ENCODE measurements around the gene TRAF3IP1.

TRAF3IP1 gene

DNA sequence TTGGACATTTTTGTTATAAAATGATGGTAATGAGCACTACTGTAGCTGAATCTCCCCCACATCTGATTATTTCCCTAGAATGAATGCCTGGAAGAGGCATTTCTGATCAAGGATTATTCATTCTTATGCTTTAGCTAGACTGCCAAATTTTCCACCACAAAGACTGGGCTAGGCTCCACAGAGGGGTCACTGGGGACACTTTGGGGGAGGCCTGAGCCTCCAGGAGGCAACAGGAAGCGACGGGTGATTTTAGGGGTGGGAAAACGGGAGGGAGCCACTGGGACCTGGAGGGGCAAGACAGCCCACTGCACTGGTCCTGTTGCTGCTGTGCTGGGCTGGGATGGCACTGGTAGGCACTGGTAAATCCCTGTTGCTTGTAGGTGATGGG lies 104.0 kb downstream of the TRAF3IP1 start:
- H3K27ac ChIP-seq (ENCODE audit: low read depth, low read length) = no peak overlapping the region
- H3K18ac ChIP-seq (ENCODE audit: low read length) = no peak overlapping the region
- H3K36me3 ChIP-seq (ENCODE audit: control insufficient read depth, insufficient read depth, low read length) = no peaks in the 10 kb centered on the region
- DNase-seq = no peak
- no peak overlapping the region for H2BK15ac ChIP-seq (replicated peaks; ENCODE audit: low read depth)
- H3K23ac ChIP-seq (ENCODE audit: low read length) = no peak overlapping the region
- no peak overlapping the region for H3K4me2 ChIP-seq (ENCODE audit: low read length)
- H3K4me1 ChIP-seq (ENCODE audit: control insufficient read depth, low read depth, low read length) = peaks cover 7% of the 10 kb centered on the region
- H3K79me2 ChIP-seq (ENCODE audit: control insufficient read depth, insufficient read depth, low read length) = peaks cover 21% of the 10 kb centered on the region
- no peak overlapping the region for H3K4ac ChIP-seq (ENCODE audit: low read depth, low read length)
- no peak overlapping the region for H2BK120ac ChIP-seq (ENCODE audit: low read depth, low read length)
- no peak overlapping the region for H3K9ac ChIP-seq (ENCODE audit: low read length)
- no peaks in the 10 kb centered on the region for H3K27me3 ChIP-seq (ENCODE audit: insufficient read depth, low read length, poor library complexity)
- no peak overlapping the region for H2BK5ac ChIP-seq (ENCODE audit: low read length)
- H4K8ac ChIP-seq (ENCODE audit: low read depth, low read length) = no peak overlapping the region
- no peak overlapping the region for H3K4me3 ChIP-seq (ENCODE audit: low read length)
- WGBS (ENCODE audit: extremely low coverage, insufficient coverage, low lambda C conversion rate) = no CpG with 5 or more reads among the region's 3 CpGs
- H3K79me1 ChIP-seq (ENCODE audit: low read length) = peaks cover 14% of the 10 kb centered on the region
- no peak overlapping the region for H3K56ac ChIP-seq (ENCODE audit: low read length)
- no peak overlapping the region for H4K5ac ChIP-seq (ENCODE audit: low read length)
- H2AK5ac ChIP-seq (ENCODE audit: low read length) = no peak overlapping the region

GRCh38 chr2:238425505-238425978 lies 105.2 kb downstream of the TRAF3IP1 start:
- Histone ChIP-seq H3K4me1 (ENCODE audit: control insufficient read depth, low read depth, low read length) (peaks cover 7% of the 10 kb centered on the region), H2BK120ac (ENCODE audit: low read depth, low read length) (no peak overlapping the region), H3K4ac (ENCODE audit: low read depth, low read length) (no peak overlapping the region), H4K8ac (ENCODE audit: low read depth, low read length) (no peak overlapping the region), H4K5ac (ENCODE audit: low read length) (no peak overlapping the region), H3K79me1 (ENCODE audit: low read length) (peaks cover 17% of the 10 kb centered on the region), H2BK15ac (replicated peaks; ENCODE audit: low read depth) (no peak overlapping the region), H3K18ac (ENCODE audit: low read length) (no peak overlapping the region), H3K56ac (ENCODE audit: low read length) (peak overlapping the region; percentile 98), H3K23ac (ENCODE audit: low read length) (no peak overlapping the region), H2BK5ac (ENCODE audit: low read length) (no peak overlapping the region), H3K79me2 (ENCODE audit: control insufficient read depth, insufficient read depth, low read length) (peaks cover 30% of the 10 kb centered on the region), H3K9ac (ENCODE audit: low read length) (no peak overlapping the region), H3K27ac (ENCODE audit: low read depth, low read length) (no peak overlapping the region), H3K4me2 (ENCODE audit: low read length) (peak overlapping the region; percentile 93), H3K36me3 (ENCODE audit: control insufficient read depth, insufficient read depth, low read length) (no peaks in the 10 kb centered on the region), H2AK5ac (ENCODE audit: low read length) (no peak overlapping the region), H3K27me3 (ENCODE audit: insufficient read depth, low read length, poor library complexity) (no peaks in the 10 kb centered on the region), H3K4me3 (ENCODE audit: low read length) (no peak overlapping the region)
- DNase-seq = no peak
- WGBS (ENCODE audit: extremely low coverage, insufficient coverage, low lambda C conversion rate) = no CpG with 5 or more reads among the region's 16 CpGs

- Histone ChIP-seq H2BK15ac (replicated peaks; ENCODE audit: low read depth) (no peak overlapping the region), H2BK5ac (ENCODE audit: low read length) (no peak overlapping the region), H4K5ac (ENCODE audit: low read length) (no peak overlapping the region), H3K4me1 (ENCODE audit: control insufficient read depth, low read depth, low read length) (peaks cover 7% of the 10 kb centered on the region), H3K27ac (ENCODE audit: low read depth, low read length) (peak overlapping the region; percentile 98), H2AK5ac (ENCODE audit: low read length) (no peak overlapping the region), H3K27me3 (ENCODE audit: insufficient read depth, low read length, poor library complexity) (no peaks in the 10 kb centered on the region), H3K4ac (ENCODE audit: low read depth, low read length) (peak overlapping the region; percentile 17), H3K18ac (ENCODE audit: low read length) (peak overlapping the region; percentile 77), H2BK120ac (ENCODE audit: low read depth, low read length) (no peak overlapping the region), H3K9ac (ENCODE audit: low read length) (peak overlapping the region; percentile 86), H3K23ac (ENCODE audit: low read length) (no peak overlapping the region), H4K8ac (ENCODE audit: low read depth, low read length) (no peak overlapping the region), H3K79me2 (ENCODE audit: control insufficient read depth, insufficient read depth, low read length) (peaks cover 35% of the 10 kb centered on the region), H3K4me2 (ENCODE audit: low read length) (peak overlapping the region; percentile 93), H3K56ac (ENCODE audit: low read length) (peak overlapping the region; percentile 98), H3K4me3 (ENCODE audit: low read length) (peak overlapping the region; percentile 89), H3K36me3 (ENCODE audit: control insufficient read depth, insufficient read depth, low read length) (no peaks in the 10 kb centered on the region), H3K79me1 (ENCODE audit: low read length) (peaks cover 18% of the 10 kb centered on the region)
- WGBS (ENCODE audit: extremely low coverage, insufficient coverage, low lambda C conversion rate) = no CpG with 5 or more reads among the region's 24 CpGs
- peak; percentile 38 for DNase-seq
These were observed 105.8 kb downstream of the TRAF3IP1 start for GRCh38 chr2:238425979-238426567.

DNA sequence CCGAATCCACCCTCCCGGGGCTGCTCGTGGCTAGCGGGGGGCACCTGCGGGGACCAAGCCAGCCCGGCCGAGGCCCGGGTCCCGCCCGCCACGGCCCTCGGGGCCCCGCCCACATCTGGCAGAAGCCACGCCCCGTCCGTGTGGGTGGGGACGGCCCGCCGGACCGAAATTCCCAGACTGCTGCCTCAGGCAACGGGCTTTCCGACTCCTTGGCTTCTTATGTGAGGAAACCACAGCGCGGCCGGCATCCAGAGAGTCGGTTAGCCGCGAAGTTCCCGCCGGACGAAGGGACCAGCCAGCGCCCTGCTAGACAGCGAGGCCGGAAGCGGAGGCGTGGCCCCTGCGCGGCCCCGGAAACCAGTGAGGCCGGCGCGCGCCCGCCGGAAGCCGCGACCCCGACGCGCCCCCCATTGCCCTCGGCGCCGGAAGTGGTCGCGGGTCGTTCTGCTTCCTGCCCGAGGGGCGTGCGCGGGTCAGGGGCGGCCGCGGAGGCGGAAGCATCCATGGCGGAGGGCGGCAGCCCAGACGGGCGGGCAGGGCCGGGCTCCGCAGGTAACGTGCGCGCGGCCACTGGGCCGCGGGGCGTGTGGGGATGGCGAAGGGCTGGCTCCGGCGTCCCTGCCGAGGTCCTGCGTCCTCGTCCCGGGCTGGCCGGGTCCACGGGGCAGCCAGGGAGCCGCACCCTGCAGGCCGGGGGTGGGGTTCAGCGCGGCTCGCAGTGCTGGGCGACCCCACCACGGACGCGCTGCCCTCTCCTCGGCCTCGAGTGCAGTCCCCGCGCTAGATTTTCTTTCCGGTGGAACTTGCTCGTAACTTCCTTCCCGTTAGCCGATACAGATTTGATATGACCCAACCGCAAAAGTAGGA lies 106.5 kb downstream of the TRAF3IP1 start, which contains the start of gene ASB1:
Gene ASB1 (plus strand): TSS at position 360 of the 867 bp plus-strand sequence. CDS start 144 bp downstream, at position 504.
- H3K18ac ChIP-seq (ENCODE audit: low read length) = peak within 1 kb of the TSS; percentile 77
- H2BK15ac ChIP-seq (replicated peaks; ENCODE audit: low read depth) = no peak within 1 kb of the TSS
- H3K9ac ChIP-seq (ENCODE audit: low read length) = peak within 1 kb of the TSS; percentile 97
- no peaks in the 10 kb centered on the region for H3K27me3 ChIP-seq (ENCODE audit: insufficient read depth, low read length, poor library complexity)
- H4K8ac ChIP-seq (ENCODE audit: low read depth, low read length) = no peak within 1 kb of the TSS
- H2BK120ac ChIP-seq (ENCODE audit: low read depth, low read length) = no peak within 1 kb of the TSS
- peaks cover 41% of the 10 kb centered on the region for H3K79me2 ChIP-seq (ENCODE audit: control insufficient read depth, insufficient read depth, low read length)
- peak within 1 kb of the TSS; percentile 98 for H3K27ac ChIP-seq (ENCODE audit: low read depth, low read length)
- H2AK5ac ChIP-seq (ENCODE audit: low read length) = peak within 1 kb of the TSS; percentile 62
- peaks cover 22% of the 10 kb centered on the region for H3K79me1 ChIP-seq (ENCODE audit: low read length)
- H3K56ac ChIP-seq (ENCODE audit: low read length) = peak within 1 kb of the TSS; percentile 99
- H3K4me2 ChIP-seq (ENCODE audit: low read length) = peak within 1 kb of the TSS; percentile 93
- DNase-seq = peak; percentile 88
- H3K4me3 ChIP-seq (ENCODE audit: low read length) = peak within 1 kb of the TSS; percentile 89
- no CpG with 5 or more reads among the region's 104 CpGs for WGBS (ENCODE audit: extremely low coverage, insufficient coverage, low lambda C conversion rate)
- peaks cover 5% of the 10 kb centered on the region for H3K4me1 ChIP-seq (ENCODE audit: control insufficient read depth, low read depth, low read length)
- H3K4ac ChIP-seq (ENCODE audit: low read depth, low read length) = peak within 1 kb of the TSS; percentile 61
- H4K5ac ChIP-seq (ENCODE audit: low read length) = no peak within 1 kb of the TSS
- H3K23ac ChIP-seq (ENCODE audit: low read length) = no peak within 1 kb of the TSS
- H3K36me3 ChIP-seq (ENCODE audit: control insufficient read depth, insufficient read depth, low read length) = no peaks in the 10 kb centered on the region
- peak within 1 kb of the TSS; percentile 90 for H2BK5ac ChIP-seq (ENCODE audit: low read length)

DNA sequence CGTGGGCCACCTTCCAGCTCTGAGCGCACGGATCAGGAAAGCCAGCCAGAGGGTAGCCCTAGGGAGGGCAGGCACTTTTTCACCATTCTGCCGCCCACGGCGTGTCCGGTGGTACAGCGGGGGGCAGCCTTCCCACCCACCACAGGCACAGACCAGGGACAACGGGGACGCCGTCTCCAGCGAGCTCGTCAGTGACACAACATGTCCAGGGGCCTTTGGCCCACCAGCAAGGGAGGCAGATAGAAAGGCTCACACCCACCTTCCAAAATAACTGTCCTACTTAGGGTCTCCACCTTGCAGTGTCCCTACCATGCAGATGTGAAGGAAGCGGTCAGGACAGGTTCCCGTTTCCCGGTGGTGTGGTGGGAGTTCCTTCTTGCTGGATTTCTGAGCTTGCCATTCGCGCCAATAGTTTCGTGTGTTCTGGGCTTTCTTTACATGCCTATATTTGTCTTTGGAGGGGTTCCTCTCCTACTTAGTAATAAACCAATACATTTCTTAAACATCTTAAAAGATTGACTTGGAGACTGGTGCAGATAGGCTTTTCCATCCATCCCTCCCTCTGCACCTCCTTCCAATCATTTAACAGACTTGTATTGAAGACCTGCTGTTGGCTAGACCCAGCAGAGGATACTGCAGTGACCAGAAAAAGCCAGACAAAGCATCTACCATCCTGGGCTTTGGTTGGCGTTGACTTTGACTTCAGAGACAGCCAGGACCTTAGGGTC lies 107.3 kb downstream of the TRAF3IP1 start:
- peak overlapping the region; percentile 97 for H3K9ac ChIP-seq (ENCODE audit: low read length)
- H4K8ac ChIP-seq (ENCODE audit: low read depth, low read length) = no peak overlapping the region
- H2BK5ac ChIP-seq (ENCODE audit: low read length) = no peak overlapping the region
- peaks cover 44% of the 10 kb centered on the region for H3K79me2 ChIP-seq (ENCODE audit: control insufficient read depth, insufficient read depth, low read length)
- H3K4ac ChIP-seq (ENCODE audit: low read depth, low read length) = no peak overlapping the region
- peak overlapping the region; percentile 62 for H2AK5ac ChIP-seq (ENCODE audit: low read length)
- no peak for DNase-seq
- H3K4me2 ChIP-seq (ENCODE audit: low read length) = peak overlapping the region; percentile 15
- peak overlapping the region; percentile 99 for H3K56ac ChIP-seq (ENCODE audit: low read length)
- H4K5ac ChIP-seq (ENCODE audit: low read length) = no peak overlapping the region
- no peak overlapping the region for H3K18ac ChIP-seq (ENCODE audit: low read length)
- no peak overlapping the region for H2BK15ac ChIP-seq (replicated peaks; ENCODE audit: low read depth)
- H3K4me3 ChIP-seq (ENCODE audit: low read length) = peak overlapping the region; percentile 84
- peak overlapping the region; percentile 80 for H3K23ac ChIP-seq (ENCODE audit: low read length)
- H3K27me3 ChIP-seq (ENCODE audit: insufficient read depth, low read length, poor library complexity) = no peaks in the 10 kb centered on the region
- no CpG with 5 or more reads among the region's 20 CpGs for WGBS (ENCODE audit: extremely low coverage, insufficient coverage, low lambda C conversion rate)
- peaks cover 5% of the 10 kb centered on the region for H3K4me1 ChIP-seq (ENCODE audit: control insufficient read depth, low read depth, low read length)
- H3K36me3 ChIP-seq (ENCODE audit: control insufficient read depth, insufficient read depth, low read length) = no peaks in the 10 kb centered on the region
- no peak overlapping the region for H2BK120ac ChIP-seq (ENCODE audit: low read depth, low read length)
- peaks cover 24% of the 10 kb centered on the region for H3K79me1 ChIP-seq (ENCODE audit: low read length)
- peak overlapping the region; percentile 98 for H3K27ac ChIP-seq (ENCODE audit: low read depth, low read length)
